Left lung (tissue), 10 donors: ENCODE measurements around the gene SH3GL3. TPM values are rescaled to one million over a fixed set of nuclear protein-coding genes. Genes with fewer than 3 reads are reported as not detected.
A peak's percentile ranks its signal among the peaks of the same experiment; 100 is the strongest.

Experiments
- ATAC-seq: fragments of 200-7000 bp; cut with Tn5 transposase; one replicate; pipeline ENCODE4 v1.9.1; 2020; ENCODE audit warnings: moderate library complexity
- DNase-seq, 4 donors: peaks; one replicate each; pipeline ENCODE4 v3.0.0-alpha.2; 2013 to 2020
- H3K27ac ChIP-seq, 2 donors: fragments of 200-600 bp; sonication (generic) in 1 of 2; one replicate each; pipeline versions ENCODE4 v1.5.0 to v1.8.0; 2020 to 2021
- H3K27me3 ChIP-seq, 2 donors: fragments of 200-600 bp; sonication (generic) in 1 of 2; one replicate each; pipeline versions ENCODE4 v1.5.0 to v1.8.0; 2020 to 2021
- H3K36me3 ChIP-seq, 2 donors: fragments of 200-600 bp; sonication (generic) in 1 of 2; one replicate each; pipeline versions ENCODE4 v1.5.0 to v1.8.0; 2020 to 2021
- H3K4me1 ChIP-seq, 2 donors: fragments of 200-600 bp; one replicate each; pipeline ENCODE4 v1.8.0; 2021
- H3K4me3 ChIP-seq, 2 donors: fragments of 200-600 bp; sonication (generic) in 1 of 2; one replicate each; pipeline versions ENCODE4 v1.5.0 to v1.8.0; 2020 to 2021; ENCODE audit warnings: mild to moderate bottlenecking in 1 of 2
- H3K9me3 ChIP-seq, 2 donors: fragments of 200-600 bp; sonication (generic) in 1 of 2; one replicate each; pipeline versions ENCODE4 v1.5.0 to v1.8.0; 2020 to 2021
- intact Hi-C, 2 donors: fragments of 100-400 bp; cut with DNase I; formaldehyde crosslinking; loops; one replicate each; pipeline versions ENCODE4 v1.11.2 to v1.14.2; 2022
- polyA plus RNA-seq, 6 donors: library from polyadenylated mRNA; unstranded; fragments of 120-200 nt; gene quantifications; one replicate each; pipeline ENCODE4 v1.2.1, GENCODE V29; 2013; ENCODE audit not compliant: insufficient read length in 6 of 6
- total RNA-seq, 2 donors: library from RNA; stranded (reverse); fragmentation: NEBNext Ultra II Directional; extraction: Animal tissue kit (Norgen Biotek cat#: 25700); gene quantifications; one replicate each; pipeline ENCODE4 v1.2.1, GENCODE V29; 2021
- TF ChIP-seq, protein P1 (sequence below), 2 donors: fragments of 200-600 bp; sonication (generic) in 1 of 2; IDR thresholded peaks; one replicate each; pipeline versions ENCODE4 v1.5.0 to v1.8.0; 2021; ENCODE audit warnings: antibody characterized with exemption in 2 of 2
- donor health status: DM: no; HTN: yes; CAD: no.
- donor health status: DM: no; HTN: no; CAD: no.

SH3GL3 gene
- total and polyA plus RNA-seq, 8 donors, result 0.82 to 14.1 (median 11.5) TPM

DNA sequence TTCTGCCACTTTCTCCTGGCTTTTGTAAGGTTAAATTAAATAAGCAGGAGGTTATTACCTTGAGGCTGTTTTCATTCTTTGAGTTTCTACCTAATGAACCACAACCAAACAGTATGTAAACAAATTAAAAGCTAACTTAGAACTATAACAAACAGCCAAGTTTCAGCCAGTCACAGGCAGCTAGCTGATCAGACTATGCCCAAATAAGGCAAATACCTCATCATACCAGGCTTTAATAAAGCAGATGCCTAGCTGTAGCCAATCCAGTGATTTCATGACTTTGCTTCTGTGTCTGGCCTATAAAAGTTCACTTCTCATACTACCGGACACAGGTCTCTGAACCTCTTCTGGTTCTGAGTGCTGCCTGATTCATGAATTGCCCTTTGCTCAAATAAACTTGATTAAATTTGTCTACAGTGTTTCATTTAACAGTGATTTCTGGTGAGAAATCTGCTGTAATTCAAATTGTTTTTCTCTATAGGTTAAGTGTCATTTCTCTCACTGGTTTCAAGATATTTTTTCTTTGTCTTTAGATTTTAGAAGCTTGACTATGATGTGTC, 24.2 kb downstream of the SH3GL3 start:
- no peaks in the 10 kb centered on the region for H3K9me3 ChIP-seq
- DNase-seq (no peak), ATAC-seq (no peak)
- H3K4me3 ChIP-seq, result no peak overlapping the region
- H3K36me3 ChIP-seq, result no peaks in the 10 kb centered on the region
- no peaks in the 10 kb centered on the region for H3K27me3 ChIP-seq
- H3K27ac ChIP-seq, result no peak overlapping the region
- intact Hi-C loops, result no loop called here
- H3K4me1 ChIP-seq, result no peaks in the 10 kb centered on the region
- TF ChIP-seq, protein P1, sequence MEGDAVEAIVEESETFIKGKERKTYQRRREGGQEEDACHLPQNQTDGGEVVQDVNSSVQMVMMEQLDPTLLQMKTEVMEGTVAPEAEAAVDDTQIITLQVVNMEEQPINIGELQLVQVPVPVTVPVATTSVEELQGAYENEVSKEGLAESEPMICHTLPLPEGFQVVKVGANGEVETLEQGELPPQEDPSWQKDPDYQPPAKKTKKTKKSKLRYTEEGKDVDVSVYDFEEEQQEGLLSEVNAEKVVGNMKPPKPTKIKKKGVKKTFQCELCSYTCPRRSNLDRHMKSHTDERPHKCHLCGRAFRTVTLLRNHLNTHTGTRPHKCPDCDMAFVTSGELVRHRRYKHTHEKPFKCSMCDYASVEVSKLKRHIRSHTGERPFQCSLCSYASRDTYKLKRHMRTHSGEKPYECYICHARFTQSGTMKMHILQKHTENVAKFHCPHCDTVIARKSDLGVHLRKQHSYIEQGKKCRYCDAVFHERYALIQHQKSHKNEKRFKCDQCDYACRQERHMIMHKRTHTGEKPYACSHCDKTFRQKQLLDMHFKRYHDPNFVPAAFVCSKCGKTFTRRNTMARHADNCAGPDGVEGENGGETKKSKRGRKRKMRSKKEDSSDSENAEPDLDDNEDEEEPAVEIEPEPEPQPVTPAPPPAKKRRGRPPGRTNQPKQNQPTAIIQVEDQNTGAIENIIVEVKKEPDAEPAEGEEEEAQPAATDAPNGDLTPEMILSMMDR (IDR thresholded peaks at IDR 0.05), result no peak

- no peaks in the 10 kb centered on the region for H3K4me1 ChIP-seq
- DNase-seq (no peak), ATAC-seq (no peak)
- no peaks in the 10 kb centered on the region for H3K36me3 ChIP-seq
- TF ChIP-seq, protein P1 (IDR thresholded peaks at IDR 0.05), result no peak
- no peak overlapping the region for H3K4me3 ChIP-seq
- no peaks in the 10 kb centered on the region for H3K9me3 ChIP-seq
- H3K27ac ChIP-seq, result no peak overlapping the region
- intact Hi-C loops, result no loop called here
- H3K27me3 ChIP-seq, result no peaks in the 10 kb centered on the region
Observed at GRCh38 chr15:83472151-83472550, 25.0 kb downstream of the SH3GL3 start.

GRCh38 chr15:83472797-83473196, 25.7 kb downstream of the SH3GL3 start:
- Histone ChIP-seq H3K36me3 (no peaks in the 10 kb centered on the region), H3K9me3 (no peaks in the 10 kb centered on the region), H3K27ac (no peak overlapping the region), H3K4me1 (no peaks in the 10 kb centered on the region), H3K27me3 (no peaks in the 10 kb centered on the region), H3K4me3 (no peak overlapping the region)
- DNase-seq, result no peak
- TF ChIP-seq, protein P1 (IDR thresholded peaks at IDR 0.05), result no peak
- intact Hi-C loops, result no loop called here
- ATAC-seq, result no peak

DNA sequence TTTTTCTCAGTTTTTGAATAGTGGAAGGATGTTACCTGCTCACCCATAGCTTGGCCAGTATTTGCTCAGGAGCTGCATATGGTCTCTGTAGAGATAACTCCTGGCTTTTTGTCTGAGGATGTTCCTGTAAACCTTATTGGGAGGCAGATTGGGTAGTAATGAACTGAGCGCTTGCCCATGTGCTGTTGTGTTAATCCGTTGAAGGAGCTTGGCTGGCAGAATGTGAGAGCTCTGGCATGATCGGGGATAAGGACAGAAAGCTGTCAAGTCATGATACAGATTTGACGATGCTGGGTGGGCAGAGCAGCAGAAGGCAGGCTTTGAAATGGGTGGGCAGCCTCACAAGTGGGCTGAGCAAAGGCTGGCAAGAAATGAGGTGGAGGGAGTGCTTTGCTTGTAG, 27.4 kb downstream of the SH3GL3 start:
- no peak for DNase-seq
- no peaks in the 10 kb centered on the region for H3K27me3 ChIP-seq
- intact Hi-C loops, result no loop called here
- H3K27ac ChIP-seq, result no peak overlapping the region
- ATAC-seq, result no peak
- no peaks in the 10 kb centered on the region for H3K36me3 ChIP-seq
- TF ChIP-seq, protein P1 (IDR thresholded peaks at IDR 0.05), result no peak
- no peak overlapping the region for H3K4me3 ChIP-seq
- H3K4me1 ChIP-seq, result no peaks in the 10 kb centered on the region
- H3K9me3 ChIP-seq, result no peaks in the 10 kb centered on the region

GRCh38 chr15:83475551-83475950, 28.4 kb downstream of the SH3GL3 start:
- Histone ChIP-seq H3K27me3 (no peaks in the 10 kb centered on the region), H3K4me1 (no peaks in the 10 kb centered on the region), H3K4me3 (no peak overlapping the region), H3K27ac (no peak overlapping the region), H3K9me3 (no peaks in the 10 kb centered on the region), H3K36me3 (no peaks in the 10 kb centered on the region)
- DNase-seq (no peak), ATAC-seq (peak; percentile 31)
- intact Hi-C loops, result no loop called here
- TF ChIP-seq, protein P1 (IDR thresholded peaks at IDR 0.05), result no peak
